GM21576 (cell line): ENCODE measurements around the gene EDC3.
"Not testable (repeated sequence)": the region's sequence is repeated elsewhere in the genome, so short reads cannot be mapped to it uniquely, and the experiment has no call there.

Experiments used
- ATAC-seq: cut with Tn5 transposase; IDR thresholded peaks from one replicate; pipeline ENCODE4 v1.9.1; 2021; ENCODE audit warnings: mild to moderate bottlenecking, moderate library complexity; ENCODE audit not compliant: unreplicated experiment

EDC3 gene

GRCh38 chr15:74710319-74711094 is 14.7 kb upstream of the EDC3 start:
- no peak for ATAC-seq

GRCh38 chr15:74709892-74710291 is 14.1 kb upstream of the EDC3 start:
- no peak for ATAC-seq

- no peak for ATAC-seq
These were observed 13.2 kb upstream of the EDC3 start for GRCh38 chr15:74709011-74709410.

DNA sequence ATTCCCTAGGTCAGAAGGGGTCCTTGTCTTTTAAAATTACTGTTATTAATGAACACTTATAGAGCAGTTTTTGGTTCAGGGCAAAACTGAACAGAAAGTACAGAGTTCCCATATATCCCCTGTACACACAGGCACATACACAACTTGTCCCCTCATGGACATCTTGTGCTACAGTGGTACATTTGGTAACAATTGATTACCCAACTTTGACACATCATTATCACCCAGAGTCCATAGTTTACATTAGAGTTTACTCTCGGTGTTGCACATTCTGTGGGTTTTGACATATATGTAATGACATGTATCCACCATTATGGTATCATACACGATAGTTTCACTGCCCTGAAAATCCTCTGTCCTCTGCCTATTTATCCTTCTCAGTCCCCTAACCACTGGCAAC is 984 bp upstream of the EDC3 start:
- ATAC-seq, result no peak

DNA sequence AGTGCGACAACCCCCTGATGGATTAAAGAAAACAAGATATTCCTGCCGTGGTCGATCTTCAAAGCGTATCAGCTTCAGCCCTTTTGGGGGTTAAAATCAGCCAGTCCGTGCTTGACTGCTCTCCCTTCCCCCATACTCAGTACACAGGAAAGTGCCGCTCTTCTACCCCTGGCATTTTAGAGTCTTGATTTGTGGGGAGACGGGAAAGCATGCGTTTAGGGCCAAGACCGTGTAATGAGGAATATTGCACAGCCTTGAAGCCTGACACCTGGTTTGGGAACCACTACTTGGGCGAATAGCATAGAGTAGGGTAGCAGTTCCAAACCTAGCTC is 540 bp upstream of the EDC3 start:
- peak; percentile 18 for ATAC-seq

DNA sequence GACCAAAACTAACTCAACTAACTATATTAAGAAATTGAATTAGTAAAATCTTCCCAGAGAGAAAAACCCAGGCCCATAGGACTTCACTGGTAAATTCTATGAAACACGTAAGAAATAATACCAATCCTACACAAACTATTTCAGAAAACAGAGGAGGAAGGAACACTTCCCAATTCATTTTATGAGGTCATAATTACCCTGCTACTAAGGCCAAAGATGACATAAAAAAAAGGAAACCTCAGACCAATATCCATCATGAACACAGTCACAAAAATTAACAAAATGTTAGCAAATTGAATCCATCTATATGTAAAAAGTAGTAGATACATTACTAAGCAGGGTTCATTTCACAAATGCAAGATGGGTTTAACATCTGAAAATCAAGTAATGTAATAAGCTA is 3.5 kb downstream of the EDC3 start:
- ATAC-seq, result no peak

- ATAC-seq, result no peak
These were observed 12.1 kb downstream of the EDC3 start for GRCh38 chr15:74683758-74684157.

GRCh38 chr15:74682954-74683353 is 12.9 kb downstream of the EDC3 start:
- no peak for ATAC-seq

GRCh38 chr15:74680456-74680855 is 15.4 kb downstream of the EDC3 start:
- ATAC-seq, result no peak

DNA sequence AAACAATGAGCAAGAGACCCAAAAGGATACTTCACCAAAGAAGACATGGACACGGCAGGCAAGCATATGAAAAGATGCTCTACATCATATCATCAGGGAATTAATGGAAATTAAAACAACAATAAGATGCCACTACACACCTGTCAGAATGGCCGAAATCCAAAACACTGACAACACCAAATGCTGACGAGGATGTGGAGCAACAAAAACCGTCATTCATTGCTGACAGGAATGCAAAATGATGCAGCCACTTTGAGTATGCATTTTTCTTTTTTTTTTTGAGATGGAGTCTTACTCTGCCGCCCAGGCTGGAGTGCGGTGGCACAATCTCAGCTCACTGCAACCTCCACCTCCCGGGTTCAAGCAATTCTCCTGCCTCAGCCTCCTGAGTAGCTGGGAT is 19.0 kb downstream of the EDC3 start:
- ATAC-seq, result no peak

DNA sequence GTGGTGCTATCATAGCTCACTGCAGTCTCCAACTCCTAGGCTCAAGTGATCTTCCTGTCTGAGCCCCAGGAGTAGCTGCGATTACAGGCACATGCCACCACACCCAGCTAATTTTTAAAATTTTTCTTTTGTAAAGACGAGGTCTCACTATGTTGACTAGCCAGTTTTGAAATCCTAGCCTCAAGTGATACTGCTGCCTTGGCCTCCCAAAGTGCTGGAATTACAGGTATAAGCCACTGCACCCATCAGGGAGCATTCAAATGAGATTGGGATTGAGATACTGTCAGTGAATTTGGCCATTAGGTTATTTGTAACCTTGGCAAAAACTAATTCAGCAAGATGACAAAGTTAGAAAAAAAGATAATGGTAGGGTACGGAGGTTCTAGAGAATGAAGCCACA is 21.7 kb downstream of the EDC3 start:
- ATAC-seq, result no peak

DNA sequence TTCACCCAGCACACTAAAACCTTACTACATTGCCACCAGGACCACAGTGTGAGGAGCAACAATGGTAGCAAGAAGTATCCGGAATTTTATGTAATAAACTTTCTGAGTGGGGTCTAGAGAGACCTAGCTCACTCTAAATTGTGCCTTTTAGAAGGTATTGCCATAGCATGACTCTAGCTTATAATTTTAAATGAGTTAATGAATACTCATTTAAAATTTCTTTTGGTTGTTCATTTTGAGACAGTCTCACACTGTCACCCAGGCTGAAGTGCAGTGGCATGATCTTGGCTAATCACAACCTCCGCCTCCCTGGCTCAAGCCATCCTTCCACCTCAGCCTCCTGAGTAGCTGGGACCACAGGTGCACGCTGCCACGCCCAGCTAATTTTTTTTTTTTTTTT is 26.2 kb downstream of the EDC3 start:
- ATAC-seq, result no peak

- no peak for ATAC-seq
These were observed 27.8 kb downstream of the EDC3 start for GRCh38 chr15:74667975-74668374.

DNA sequence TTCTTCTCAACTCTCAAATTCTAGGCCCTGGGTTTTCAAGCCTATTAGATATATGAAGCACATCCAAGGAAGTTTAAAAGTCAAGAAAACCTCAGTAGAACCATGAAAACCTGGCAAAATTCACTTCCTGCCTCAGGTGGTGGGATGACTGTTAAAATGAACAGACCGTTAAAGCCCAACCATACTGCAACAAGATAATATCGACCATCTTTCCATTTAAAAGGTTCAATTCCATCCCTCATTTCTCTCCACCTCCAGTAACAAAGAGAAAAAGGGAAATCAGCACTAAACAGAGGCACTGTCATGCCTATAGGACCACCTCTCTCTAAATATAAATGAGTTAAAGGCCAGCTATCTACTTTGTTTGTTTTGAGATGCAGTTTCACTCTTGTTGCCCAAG is 31.2 kb downstream of the EDC3 start:
- no peak for ATAC-seq

DNA sequence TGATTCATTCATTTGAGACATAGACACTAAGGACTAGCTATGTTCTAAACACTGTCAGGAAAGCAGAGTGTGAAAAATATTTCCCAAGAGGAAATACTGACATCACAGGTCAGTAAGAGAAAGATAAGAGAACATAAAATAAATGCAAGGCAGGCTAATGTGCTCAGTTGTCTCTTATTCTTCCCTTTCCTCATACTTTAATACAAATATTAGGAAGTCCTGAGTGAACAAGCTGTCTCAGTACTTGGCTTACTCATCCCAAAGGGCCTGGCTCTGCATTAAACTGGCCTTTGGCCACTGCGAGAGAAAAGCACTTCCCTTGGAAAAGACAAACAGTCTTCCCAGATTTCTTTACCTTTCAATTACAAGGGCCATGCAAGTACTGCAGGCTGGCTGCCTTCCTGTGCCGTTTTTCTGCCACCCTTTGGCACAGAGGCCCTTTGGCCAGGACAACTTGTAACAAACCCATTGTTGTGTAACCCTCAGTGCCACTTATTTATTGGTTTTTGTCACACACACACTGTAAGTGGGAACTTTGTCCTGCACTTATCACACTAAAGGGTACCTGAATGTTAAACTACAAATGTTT is 31.7 kb downstream of the EDC3 start:
- no peak for ATAC-seq

- no peak for ATAC-seq
These were observed 32.4 kb downstream of the EDC3 start for GRCh38 chr15:74663303-74664027.

DNA sequence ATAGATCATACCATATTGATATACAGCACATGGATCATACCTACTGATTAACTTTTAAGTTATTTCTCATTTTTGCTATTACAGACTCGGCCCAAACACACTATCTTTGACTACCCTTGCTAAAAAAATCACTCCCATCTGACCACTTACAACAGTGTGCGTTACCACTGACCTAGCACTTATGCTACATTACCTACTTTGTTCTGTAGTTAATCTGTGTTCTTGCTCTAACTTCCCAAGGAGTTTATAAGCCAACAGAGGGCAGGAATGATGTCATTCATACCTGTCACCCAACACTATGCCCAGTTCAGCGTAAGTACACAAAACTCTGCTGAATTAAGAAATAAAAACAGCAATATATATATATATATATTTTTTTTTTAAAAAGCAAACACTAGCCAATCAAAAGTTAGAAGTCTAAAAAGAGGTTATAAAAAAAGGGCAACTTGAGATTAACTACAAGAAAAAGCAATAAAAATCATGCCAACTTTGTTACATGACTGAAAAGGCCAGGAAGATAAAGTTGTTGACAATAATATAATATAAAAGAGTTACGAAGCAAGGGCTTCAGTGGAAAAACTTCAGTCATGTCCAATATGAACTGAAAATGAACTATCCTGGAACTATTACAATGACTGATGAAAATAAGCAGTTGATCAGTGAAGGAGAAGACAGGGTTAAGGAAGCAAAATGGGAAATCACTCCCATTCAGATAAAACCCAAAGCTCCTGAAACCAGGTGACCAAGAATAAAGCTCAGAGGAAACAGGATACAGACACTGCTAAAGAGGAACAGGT is 33.6 kb downstream of the EDC3 start:
- no peak for ATAC-seq

DNA sequence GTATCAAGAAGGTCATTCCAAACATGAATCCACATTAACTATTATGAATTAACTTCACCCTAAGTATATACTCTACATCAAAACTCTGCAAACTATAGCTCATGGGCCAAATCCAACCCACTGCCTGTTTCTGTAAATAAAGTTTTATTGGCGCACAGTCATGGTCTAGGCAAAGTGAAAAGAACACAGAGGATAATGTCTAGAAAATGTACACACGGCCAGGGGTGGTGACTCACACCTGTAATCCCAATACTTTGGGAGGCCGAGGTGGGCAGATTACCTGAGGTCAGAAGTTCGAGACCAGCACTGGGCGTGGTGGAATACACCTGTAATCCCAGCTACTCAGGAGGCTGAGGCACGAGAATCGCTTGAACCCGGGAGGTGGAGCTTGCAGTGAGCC is 34.5 kb downstream of the EDC3 start:
- ATAC-seq, result not testable (repeated sequence)

GRCh38 chr15:74657846-74658245 is 38.0 kb downstream of the EDC3 start:
- no peak for ATAC-seq

GRCh38 chr15:74656935-74657535 is 38.8 kb downstream of the EDC3 start:
- ATAC-seq, result no peak

- no peak for ATAC-seq
These were observed 40.4 kb downstream of the EDC3 start for GRCh38 chr15:74655424-74655823.
